ENCODE measurements around the gene TMEM86B. TPM values are rescaled to one million over a fixed set of nuclear protein-coding genes. Genes with fewer than 3 reads are reported as not detected.

TMEM86B gene
- polyA plus RNA-seq, 6 donors from 2014 or later: 0.25 to 1.5 (median 0.76) TPM; not detected in 2

- H3K27me3 Mint-ChIP-seq: no peaks in the 10 kb centered on the region
- H3K4me1 Mint-ChIP-seq: peaks cover 12 to 20% (median 18%) of the 10 kb centered on the region in 3 donors
- no peak for DNase-seq
- H3K36me3 Mint-ChIP-seq: peaks cover 0 to 16% of the 10 kb centered on the region in 2 donors
- no peak overlapping the region for H3K4me3 Mint-ChIP-seq
- ATAC-seq (ENCODE audit: low read depth in 2 of 2): no peak
- H3K9me3 Mint-ChIP-seq: no peaks in the 10 kb centered on the region
- no peak overlapping the region for H3K27ac Mint-ChIP-seq
Observed at GRCh38 chr19:55244004-55244680, 15.6 kb upstream of the TMEM86B start.

DNA sequence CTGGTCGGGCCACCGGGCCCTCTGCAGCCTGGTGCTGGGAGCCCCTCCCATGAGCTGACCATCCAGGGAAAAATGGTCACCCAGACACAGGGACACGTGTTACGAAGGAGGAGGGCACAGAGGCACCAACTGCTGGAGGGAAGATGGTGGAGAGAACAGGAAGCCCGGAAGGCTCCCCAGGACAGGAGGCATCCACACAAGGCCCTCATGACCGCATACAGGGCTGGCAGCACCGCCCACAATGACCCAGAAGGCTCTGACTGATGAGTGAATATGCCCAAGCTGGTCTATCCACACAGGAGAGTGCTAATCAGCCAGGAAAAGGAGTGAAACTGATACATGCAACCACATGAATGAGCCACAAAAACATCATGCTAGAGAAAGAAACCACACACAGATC lies 14.0 kb upstream of the TMEM86B start:
- no peaks in the 10 kb centered on the region for H3K27me3 Mint-ChIP-seq
- H3K4me3 Mint-ChIP-seq: no peak overlapping the region
- H3K9me3 Mint-ChIP-seq: no peaks in the 10 kb centered on the region
- H3K4me1 Mint-ChIP-seq: peaks cover 0 to 5% (median 4%) of the 10 kb centered on the region in 3 donors
- H3K27ac Mint-ChIP-seq: peak overlapping the region in 2 of 6 donors; percentile 12 to 20
- no peak for ATAC-seq (ENCODE audit: low read depth in 2 of 2)
- peaks cover under 1 to 16% of the 10 kb centered on the region in 2 donors for H3K36me3 Mint-ChIP-seq
- no peak for DNase-seq

- no peak for ATAC-seq (ENCODE audit: low read depth in 2 of 2)
Observed at GRCh38 chr19:55241935-55242464, 13.4 kb upstream of the TMEM86B start.

DNA sequence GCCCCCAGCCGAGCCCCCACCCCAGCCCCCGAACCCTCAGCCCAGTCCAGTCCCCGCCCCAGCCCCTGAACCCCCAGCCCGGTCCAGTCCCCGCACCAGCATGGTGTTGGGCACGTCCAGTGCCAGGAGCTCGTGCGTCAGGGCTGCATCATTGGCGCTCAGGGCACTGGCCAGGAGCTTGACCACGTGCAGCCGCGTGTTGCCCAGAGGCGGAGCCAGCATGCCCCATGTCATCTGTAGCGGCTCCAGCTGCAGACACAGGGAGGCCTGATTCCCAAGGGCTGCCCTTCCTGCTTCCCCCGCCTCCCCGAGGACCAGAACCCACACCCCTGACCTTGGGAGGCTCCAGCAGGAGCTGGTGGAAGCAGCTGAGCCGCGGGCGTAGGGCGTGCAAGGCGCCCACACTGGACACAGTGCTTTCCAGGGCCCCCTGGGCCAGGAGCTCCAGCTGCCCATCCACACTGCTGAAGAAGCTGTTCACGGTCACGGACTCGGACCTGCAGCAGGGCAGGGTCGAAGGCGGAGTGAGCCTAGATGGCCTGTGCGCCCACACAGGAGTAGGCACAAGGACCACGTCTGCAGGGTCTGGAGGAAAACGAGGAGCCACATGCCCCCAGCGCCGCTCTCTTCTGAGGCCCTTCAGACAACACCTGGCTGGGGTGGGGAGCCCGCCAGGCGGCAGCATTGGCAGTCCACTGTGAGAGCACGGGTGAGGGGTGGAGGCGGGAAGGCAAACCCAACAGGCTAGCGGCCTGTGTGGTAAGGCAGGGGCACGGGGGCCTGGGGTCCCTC lies 12.8 kb upstream of the TMEM86B start:
- H3K27ac Mint-ChIP-seq: no peak overlapping the region
- ATAC-seq (ENCODE audit: low read depth in 2 of 2) (no peak), DNase-seq (no peak)
- H3K36me3 Mint-ChIP-seq: peaks cover 6 to 27% of the 10 kb centered on the region in 2 donors
- H3K9me3 Mint-ChIP-seq: no peaks in the 10 kb centered on the region
- no peaks in the 10 kb centered on the region for H3K27me3 Mint-ChIP-seq
- no peak overlapping the region for H3K4me3 Mint-ChIP-seq
- H3K4me1 Mint-ChIP-seq: peaks cover 4 to 5% (median 5%) of the 10 kb centered on the region in 3 donors

More at GRCh38 chr19:55241935-55242464, 13.4 kb upstream of the TMEM86B start:
- H3K27ac Mint-ChIP-seq: no peak overlapping the region
- DNase-seq: no peak
- H3K4me1 Mint-ChIP-seq: peaks cover 0 to 5% (median 4%) of the 10 kb centered on the region in 3 donors
- no peaks in the 10 kb centered on the region for H3K27me3 Mint-ChIP-seq
- H3K9me3 Mint-ChIP-seq: no peaks in the 10 kb centered on the region
- H3K36me3 Mint-ChIP-seq: peaks cover 6 to 21% of the 10 kb centered on the region in 2 donors
- no peak overlapping the region for H3K4me3 Mint-ChIP-seq

- ATAC-seq (ENCODE audit: low read depth in 2 of 2) (no peak), DNase-seq (no peak)
- Mint-ChIP-seq H3K9me3 (no peaks in the 10 kb centered on the region), H3K36me3 (peaks cover 6 to 28% of the 10 kb centered on the region in 2 donors), H3K27me3 (no peaks in the 10 kb centered on the region), H3K4me3 (peak overlapping the region in 2 of 8 donors; percentile 8 to 15), H3K4me1 (peaks cover 4 to 6% (median 5%) of the 10 kb centered on the region in 3 donors), H3K27ac (no peak overlapping the region)
Observed at GRCh38 chr19:55240713-55241020, 12.1 kb upstream of the TMEM86B start.

DNA sequence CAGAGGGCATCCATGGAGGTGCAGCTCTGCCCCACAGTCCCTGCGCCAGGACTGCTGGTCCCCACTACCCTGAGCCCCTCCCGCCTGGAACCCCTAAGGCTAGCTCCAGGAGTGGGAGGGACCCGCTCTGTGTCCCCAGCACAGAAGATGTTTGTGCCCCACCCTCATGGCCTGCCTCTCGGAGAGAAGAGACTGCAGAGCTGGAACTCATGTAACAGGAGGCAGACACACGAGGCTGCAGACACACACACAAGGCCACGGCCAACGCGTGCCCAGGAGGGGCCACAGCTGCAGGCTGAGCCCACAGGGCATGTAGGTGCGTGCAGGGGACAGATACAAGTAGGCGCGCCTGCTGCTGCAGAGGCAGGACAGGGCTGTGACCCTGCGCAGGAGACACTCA lies 10.4 kb upstream of the TMEM86B start:
- Mint-ChIP-seq H3K27ac (no peak overlapping the region), H3K4me1 (peaks cover 4 to 16% (median 4%) of the 10 kb centered on the region in 3 donors), H3K9me3 (no peaks in the 10 kb centered on the region), H3K4me3 (no peak overlapping the region), H3K36me3 (peaks cover 13 to 35% of the 10 kb centered on the region in 2 donors), H3K27me3 (no peaks in the 10 kb centered on the region)
- no peak for DNase-seq
- ATAC-seq (ENCODE audit: low read depth in 2 of 2): no peak

GRCh38 chr19:55238030-55238429 lies 9.5 kb upstream of the TMEM86B start:
- no peak overlapping the region for H3K4me3 Mint-ChIP-seq
- H3K27ac Mint-ChIP-seq: no peak overlapping the region
- ATAC-seq (ENCODE audit: low read depth in 2 of 2) (no peak), DNase-seq (no peak)
- peaks cover 4 to 16% (median 4%) of the 10 kb centered on the region in 3 donors for H3K4me1 Mint-ChIP-seq
- peaks cover 13 to 32% of the 10 kb centered on the region in 2 donors for H3K36me3 Mint-ChIP-seq
- H3K9me3 Mint-ChIP-seq: no peaks in the 10 kb centered on the region
- H3K27me3 Mint-ChIP-seq: no peaks in the 10 kb centered on the region

GRCh38 chr19:55232986-55233385 lies 4.4 kb upstream of the TMEM86B start:
- peaks cover 13 to 26% of the 10 kb centered on the region in 2 donors for H3K36me3 Mint-ChIP-seq
- DNase-seq (no peak), ATAC-seq (ENCODE audit: low read depth in 2 of 2) (no peak)
- no peaks in the 10 kb centered on the region for H3K27me3 Mint-ChIP-seq
- peaks cover 0 to 18% (median 8%) of the 10 kb centered on the region in 3 donors for H3K4me1 Mint-ChIP-seq
- no peaks in the 10 kb centered on the region for H3K9me3 Mint-ChIP-seq
- H3K27ac Mint-ChIP-seq: no peak overlapping the region
- H3K4me3 Mint-ChIP-seq: no peak overlapping the region

GRCh38 chr19:55232286-55232602 lies 3.7 kb upstream of the TMEM86B start:
- Mint-ChIP-seq H3K27ac (no peak overlapping the region), H3K4me3 (no peak overlapping the region), H3K9me3 (no peaks in the 10 kb centered on the region), H3K4me1 (peaks cover 0 to 22% (median 8%) of the 10 kb centered on the region in 3 donors), H3K27me3 (no peaks in the 10 kb centered on the region), H3K36me3 (peaks cover 9 to 23% of the 10 kb centered on the region in 2 donors)
- DNase-seq (no peak), ATAC-seq (ENCODE audit: low read depth in 2 of 2) (no peak)

DNA sequence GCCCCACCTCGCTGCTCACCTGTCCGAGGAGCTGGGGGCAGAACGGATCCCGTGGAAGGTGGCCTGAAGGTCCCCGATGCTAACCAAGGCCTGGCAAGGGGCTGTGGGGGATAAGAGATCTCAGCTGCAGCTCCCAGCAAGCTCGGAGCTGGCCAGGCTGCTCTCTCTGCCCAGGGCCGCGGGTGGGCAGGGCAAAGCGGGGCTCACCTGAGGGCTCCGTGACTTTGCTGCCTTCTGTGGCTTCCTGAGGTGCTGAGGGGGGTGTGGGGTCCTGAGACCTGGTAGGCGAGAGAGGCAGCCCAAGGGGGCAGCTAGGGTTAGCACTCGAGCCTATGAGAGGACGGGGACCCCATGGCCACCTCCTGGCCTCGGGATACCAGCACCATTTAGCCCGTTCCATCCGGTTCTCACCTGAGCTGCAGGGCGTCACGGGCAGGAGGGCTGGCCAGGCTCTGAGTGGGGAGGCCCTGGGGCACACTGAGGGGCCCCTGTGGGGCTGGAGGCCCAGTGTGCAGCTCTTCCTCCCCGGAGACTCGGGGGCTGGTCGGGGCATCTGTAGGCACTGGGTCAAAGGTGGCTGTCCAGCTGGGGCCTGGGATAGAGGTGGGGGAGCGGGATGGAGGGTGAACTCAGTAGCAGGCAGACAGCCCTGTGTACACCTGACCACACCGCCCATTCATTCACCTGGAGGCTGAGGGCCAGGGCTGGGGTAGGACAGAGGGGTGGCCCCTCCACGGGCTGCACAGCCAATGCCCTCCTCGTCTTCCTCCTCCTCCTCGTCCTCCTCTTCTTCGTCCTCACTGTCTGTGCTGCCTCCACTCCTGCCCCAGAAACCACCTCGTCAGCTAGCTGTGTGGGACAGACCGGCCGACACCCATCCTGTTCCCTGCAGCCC lies 3.1 kb upstream of the TMEM86B start:
- DNase-seq: no peak
- peaks cover 0 to 20% (median 8%) of the 10 kb centered on the region in 3 donors for H3K4me1 Mint-ChIP-seq
- no peaks in the 10 kb centered on the region for H3K9me3 Mint-ChIP-seq
- peaks cover 6 to 17% of the 10 kb centered on the region in 2 donors for H3K36me3 Mint-ChIP-seq
- ATAC-seq (ENCODE audit: low read depth in 2 of 2): no peak
- H3K27ac Mint-ChIP-seq: peak overlapping the region in 1 of 6 donors; percentile 42
- H3K4me3 Mint-ChIP-seq: peak overlapping the region in 1 of 8 donors; percentile 35
- H3K27me3 Mint-ChIP-seq: no peaks in the 10 kb centered on the region

- Mint-ChIP-seq H3K27me3 (no peaks in the 10 kb centered on the region), H3K4me1 (peaks cover under 1 to 20% (median 12%) of the 10 kb centered on the region in 3 donors), H3K4me3 (no peak overlapping the region), H3K9me3 (no peaks in the 10 kb centered on the region), H3K27ac (no peak overlapping the region), H3K36me3 (peaks cover 6 to 14% of the 10 kb centered on the region in 2 donors)
- ATAC-seq (ENCODE audit: low read depth in 2 of 2): no peak
- DNase-seq: no peak
Observed at GRCh38 chr19:55230780-55231179, 2.2 kb upstream of the TMEM86B start.

DNA sequence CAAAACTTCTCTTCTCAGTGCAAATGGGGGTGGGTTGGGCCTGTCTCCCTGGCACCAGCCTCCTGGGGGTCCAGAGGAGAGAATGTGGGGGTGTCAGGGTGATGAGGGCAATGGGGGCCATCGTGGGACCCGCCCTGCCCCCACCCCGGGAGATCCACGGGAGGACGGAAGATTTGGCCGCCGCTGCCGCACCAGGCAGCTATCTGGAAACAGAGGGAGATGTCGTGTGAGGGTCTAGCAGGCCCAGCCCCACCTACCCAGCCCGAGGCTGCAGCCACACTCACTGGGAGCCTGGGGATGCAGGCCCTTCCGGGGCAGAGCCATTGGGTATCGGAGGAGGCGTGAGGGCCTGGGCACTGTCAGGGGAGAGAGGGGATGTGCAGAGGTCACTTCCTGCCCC lies 1.8 kb upstream of the TMEM86B start:
- ATAC-seq (ENCODE audit: low read depth in 2 of 2) (no peak), DNase-seq (no peak)
- no peaks in the 10 kb centered on the region for H3K27me3 Mint-ChIP-seq
- H3K4me1 Mint-ChIP-seq: peaks cover 5 to 25% (median 16%) of the 10 kb centered on the region in 3 donors
- H3K27ac Mint-ChIP-seq: peak overlapping the region in 2 of 6 donors; percentile 59 to 65
- no peaks in the 10 kb centered on the region for H3K9me3 Mint-ChIP-seq
- peaks cover 6 to 14% of the 10 kb centered on the region in 2 donors for H3K36me3 Mint-ChIP-seq
- no peak overlapping the region for H3K4me3 Mint-ChIP-seq

GRCh38 chr19:55229789-55230182 lies 1.2 kb upstream of the TMEM86B start:
- DNase-seq (no peak), ATAC-seq (ENCODE audit: low read depth in 2 of 2) (no peak)
- peaks cover 6 to 9% of the 10 kb centered on the region in 2 donors for H3K36me3 Mint-ChIP-seq
- H3K4me3 Mint-ChIP-seq: no peak overlapping the region
- H3K27me3 Mint-ChIP-seq: no peaks in the 10 kb centered on the region
- H3K9me3 Mint-ChIP-seq: no peaks in the 10 kb centered on the region
- H3K4me1 Mint-ChIP-seq: peaks cover 7 to 23% (median 18%) of the 10 kb centered on the region in 3 donors
- H3K27ac Mint-ChIP-seq: peak overlapping the region in 1 of 6 donors; percentile 59
